GM19438 (cell line): ENCODE data around the gene EPB41L2.
A peak's percentile ranks its signal among the peaks of the same experiment; 100 is the strongest.
"Not testable (repeated sequence)": the region's sequence is repeated elsewhere in the genome, so short reads cannot be mapped to it uniquely, and the experiment has no call there.

Experiments
- ATAC-seq: cut with Tn5 transposase; IDR thresholded peaks from one replicate; pipeline ENCODE4 v1.9.1; 2021; ENCODE audit warnings: low read depth; ENCODE audit not compliant: unreplicated experiment

The EPB41L2 gene

GRCh38 chr6:131063028-131063763, at the start of gene EPB41L2:
EPB41L2 (minus strand) TSS chr6:131063245; CDS start chr6:130956485, 106,760 bp downstream.
- peak; percentile 67 for ATAC-seq

DNA sequence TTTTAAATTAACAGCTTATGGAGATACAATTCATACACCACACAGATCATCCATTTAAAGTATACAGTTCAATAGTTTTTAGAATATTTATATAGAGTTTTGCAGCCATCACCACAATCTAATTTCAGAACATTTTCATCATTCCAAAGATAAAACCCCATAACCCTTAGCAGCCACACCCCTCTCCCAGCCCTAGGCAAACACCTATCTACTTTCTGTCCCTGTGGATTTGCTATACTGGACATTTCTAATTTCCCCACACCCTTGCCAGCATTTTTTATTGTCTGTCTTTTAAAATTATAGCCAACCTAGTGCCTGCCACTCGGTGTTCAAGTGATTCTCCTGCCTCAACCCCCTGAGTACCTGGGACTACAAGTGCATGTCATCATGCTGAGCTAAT, 49.2 kb upstream of the EPB41L2 start:
- ATAC-seq = no peak

GRCh38 chr6:131107151-131107550, 44.1 kb upstream of the EPB41L2 start:
- ATAC-seq = no peak

GRCh38 chr6:131103901-131104300, 40.9 kb upstream of the EPB41L2 start:
- no peak for ATAC-seq

DNA sequence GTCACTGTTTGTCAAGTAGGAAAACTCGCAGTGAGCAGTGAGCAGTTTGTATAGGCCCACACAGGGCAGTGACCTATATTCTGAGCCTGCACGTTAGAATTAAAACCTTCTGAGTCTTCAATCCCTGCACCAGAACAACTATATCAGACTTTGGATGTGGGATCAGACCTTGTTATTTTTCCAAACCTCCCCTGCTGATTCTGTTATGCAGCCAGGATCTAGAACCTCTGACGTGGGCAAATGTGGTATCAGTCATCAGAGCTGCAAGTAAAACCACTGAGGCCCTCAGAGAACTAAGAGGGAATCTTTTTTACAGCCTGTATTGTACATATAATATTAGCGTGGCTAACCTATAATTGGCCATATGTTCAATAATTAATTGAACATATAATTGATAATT, 40.3 kb upstream of the EPB41L2 start:
- ATAC-seq = no peak

- no peak for ATAC-seq
These were observed 39.1 kb upstream of the EPB41L2 start for GRCh38 chr6:131101911-131102680.

GRCh38 chr6:131096786-131097185, 33.7 kb upstream of the EPB41L2 start:
- no peak for ATAC-seq

DNA sequence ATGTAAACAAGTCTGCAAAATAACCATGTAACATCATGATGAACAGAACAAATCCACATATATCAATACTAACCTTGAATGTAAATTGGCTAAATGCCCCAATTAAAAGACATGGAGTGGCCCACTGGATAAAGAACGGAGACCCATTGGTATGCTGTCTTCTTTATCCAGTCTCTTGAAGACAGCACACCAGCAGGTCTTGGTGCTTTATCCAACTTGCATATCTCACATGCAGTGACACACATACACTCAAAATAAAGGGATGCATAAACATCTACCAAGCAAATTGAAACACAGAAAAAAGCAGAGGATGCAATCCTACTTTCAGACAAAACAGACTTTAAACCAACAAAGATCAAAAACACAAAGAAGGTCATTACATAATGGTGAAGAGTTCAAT, 30.3 kb upstream of the EPB41L2 start:
- no peak for ATAC-seq

DNA sequence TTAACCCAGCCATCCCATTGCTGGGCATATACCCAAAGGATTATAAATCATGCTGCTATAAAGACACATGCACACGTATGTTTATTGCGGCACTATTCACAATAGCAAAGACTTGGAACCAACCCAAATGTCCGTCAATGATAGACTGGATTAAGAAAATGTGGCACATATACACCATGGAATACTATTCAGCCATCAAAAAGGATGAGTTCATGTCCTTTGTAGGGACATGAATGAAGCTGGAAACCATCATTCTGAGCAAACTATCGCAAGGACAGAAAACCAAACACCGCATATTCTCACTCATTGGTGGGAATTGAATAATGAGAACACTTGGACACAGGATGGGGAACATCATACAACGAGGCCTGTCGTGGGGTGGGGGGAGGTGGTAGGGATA, 28.9 kb upstream of the EPB41L2 start:
- ATAC-seq = not testable (repeated sequence)

- ATAC-seq = not testable (repeated sequence)
These were observed 27.3 kb upstream of the EPB41L2 start for GRCh38 chr6:131090339-131090738.

GRCh38 chr6:131084982-131085381, 21.9 kb upstream of the EPB41L2 start:
- no peak for ATAC-seq

DNA sequence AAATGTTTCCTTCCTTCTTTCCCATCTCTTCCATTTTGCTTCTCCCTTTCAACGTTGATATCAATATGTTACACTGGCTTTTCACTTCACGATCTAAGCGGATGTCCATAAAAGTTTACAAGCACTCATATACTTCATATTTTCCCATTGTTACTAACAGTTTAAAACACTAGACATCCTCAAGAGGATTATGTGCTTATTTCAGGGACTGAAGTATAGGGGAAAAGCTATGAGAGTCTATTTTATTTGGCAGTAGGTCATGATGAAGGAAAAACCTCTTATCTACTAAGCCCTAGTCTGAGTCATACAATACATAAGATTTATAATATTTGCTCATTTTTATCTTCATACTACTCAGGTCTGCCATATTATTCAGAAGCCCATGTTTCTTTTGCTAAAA, 20.6 kb upstream of the EPB41L2 start:
- no peak for ATAC-seq

DNA sequence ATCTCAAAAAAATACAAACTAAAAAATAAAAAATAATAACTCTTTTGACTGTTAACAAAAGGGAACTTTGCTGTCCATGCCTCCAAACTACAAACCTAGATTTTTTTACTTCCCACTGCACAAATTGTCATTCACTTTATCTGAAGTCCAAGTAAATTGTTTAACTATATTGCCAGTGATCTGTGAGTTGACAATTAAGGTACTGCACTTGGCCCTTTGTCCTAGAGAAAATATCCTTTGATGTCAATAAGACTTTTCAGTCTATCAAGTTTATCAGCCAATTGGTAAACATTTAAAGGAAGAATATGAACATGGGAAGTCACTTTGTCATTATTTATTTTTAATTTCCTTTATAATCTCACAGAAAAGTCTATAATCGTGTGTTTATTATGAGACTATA, 19.3 kb upstream of the EPB41L2 start:
- no peak for ATAC-seq

- ATAC-seq = no peak
These were observed 17.0 kb upstream of the EPB41L2 start for GRCh38 chr6:131080084-131080483.

GRCh38 chr6:131073577-131073976, 10.5 kb upstream of the EPB41L2 start:
- ATAC-seq = no peak

DNA sequence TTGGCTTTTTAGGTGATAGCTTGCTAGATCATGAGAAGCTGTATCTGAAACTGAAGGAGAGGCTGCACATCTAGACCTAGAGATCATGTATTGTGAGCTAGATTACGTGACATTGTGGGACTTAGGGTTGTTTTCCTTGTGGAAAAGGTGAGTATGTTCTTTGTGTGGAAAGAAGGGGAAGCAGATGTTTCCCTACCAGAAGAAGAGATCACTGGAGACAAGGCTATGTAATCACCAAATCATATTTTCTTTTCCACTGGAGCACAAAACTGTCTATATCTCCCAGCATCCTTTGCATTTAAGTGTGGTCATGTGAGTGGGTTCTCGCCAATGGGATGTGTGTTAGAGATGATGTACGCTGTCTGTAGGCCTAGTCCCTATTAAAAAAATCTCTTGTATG, 7.0 kb upstream of the EPB41L2 start:
- no peak for ATAC-seq

GRCh38 chr6:131068165-131068564, 5.1 kb upstream of the EPB41L2 start:
- no peak for ATAC-seq

- ATAC-seq = no peak
These were observed 4.5 kb upstream of the EPB41L2 start for GRCh38 chr6:131067521-131067920.

DNA sequence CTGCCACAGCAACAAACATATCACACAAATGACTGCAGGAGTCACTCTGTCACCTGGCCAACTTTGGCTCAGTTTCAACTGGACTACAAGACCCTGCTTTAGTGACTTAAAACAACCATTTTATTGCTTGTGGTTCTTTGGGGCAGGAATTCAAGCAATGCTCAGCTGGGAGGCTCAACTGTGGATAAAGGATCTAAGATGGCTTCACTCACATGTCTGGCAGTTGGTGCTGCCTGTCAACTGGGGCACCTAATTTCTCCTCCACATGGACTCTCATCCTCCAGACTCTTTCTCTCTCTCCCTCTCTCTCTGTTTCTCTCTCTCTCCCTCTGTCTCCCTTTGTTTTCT, 2.8 kb upstream of the EPB41L2 start:
- ATAC-seq = no peak

GRCh38 chr6:131065112-131065823, 2.2 kb upstream of the EPB41L2 start:
- no peak for ATAC-seq

DNA sequence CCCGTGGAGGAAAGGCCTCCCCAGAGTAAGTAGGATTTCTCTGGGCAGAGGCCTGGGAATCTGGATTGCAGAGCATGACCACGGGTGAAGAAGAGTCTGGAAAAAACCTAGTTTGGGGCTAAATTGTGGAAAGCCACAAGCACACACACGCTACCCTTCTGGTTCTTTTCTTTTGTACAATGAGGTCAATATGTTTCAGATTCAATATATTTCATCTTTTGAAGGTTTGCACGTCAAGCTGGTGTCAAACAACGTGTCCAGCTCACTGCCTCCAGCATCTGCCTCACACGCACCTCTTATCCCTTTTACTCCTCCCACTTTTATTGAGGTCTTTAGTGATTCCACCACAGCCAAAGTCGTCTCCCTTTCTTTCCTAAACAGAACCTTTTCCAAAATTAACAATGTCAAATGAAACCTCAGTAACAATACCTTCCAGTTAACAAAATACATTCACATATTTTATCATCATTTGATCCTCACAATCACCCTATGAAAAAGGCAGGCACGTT, 773 bp upstream of the EPB41L2 start:
- ATAC-seq = no peak
